Nephron (organoid): ENCODE measurements around the gene PEX11G.

Source experiments
- H3K27ac Mint-ChIP-seq, 3 experiments: 2 replicates each; pipeline ENCODE4 v1.8.0; 2020; ENCODE audit warnings: mixed read lengths in 3 of 3, mild to moderate bottlenecking in 2 of 3, moderate library complexity in 1 of 3
- H3K27me3 Mint-ChIP-seq: 2 replicates; pipeline ENCODE4 v1.8.0; 2021; ENCODE audit warnings: low read depth, mild to moderate bottlenecking, moderate library complexity, mixed read lengths
- H3K36me3 Mint-ChIP-seq: 2 replicates; pipeline ENCODE4 v1.8.0; 2020; ENCODE audit warnings: low read depth, mixed read lengths
- H3K4me1 Mint-ChIP-seq: 2 replicates; pipeline ENCODE4 v1.8.0; 2020; ENCODE audit warnings: mixed read lengths
- H3K4me3 Mint-ChIP-seq, 3 experiments: 2 replicates each; pipeline ENCODE4 v1.8.0; 2020; ENCODE audit warnings: mild to moderate bottlenecking in 3 of 3, mixed read lengths in 3 of 3, moderate library complexity in 2 of 3
- H3K9me3 Mint-ChIP-seq: 2 replicates; pipeline ENCODE4 v1.8.0; 2020; ENCODE audit warnings: mixed read lengths
- TF ChIP-seq, protein P1 (sequence below), 3 experiments: fragments of 200-600 bp; sonication (generic); IDR thresholded peaks; one replicate each; pipeline ENCODE4 v1.5.0; 2021; ENCODE audit warnings: antibody characterized with exemption in 3 of 3; ENCODE audit not compliant: unreplicated experiment in 3 of 3

Gene PEX11G

GRCh38 chr19:7470540-7471305, 18.1 kb downstream of the PEX11G start:
- H3K36me3 Mint-ChIP-seq, result peaks cover 13% of the 10 kb centered on the region
- H3K27ac Mint-ChIP-seq, result no peak overlapping the region
- H3K9me3 Mint-ChIP-seq, result no peaks in the 10 kb centered on the region
- TF ChIP-seq, protein P1, sequence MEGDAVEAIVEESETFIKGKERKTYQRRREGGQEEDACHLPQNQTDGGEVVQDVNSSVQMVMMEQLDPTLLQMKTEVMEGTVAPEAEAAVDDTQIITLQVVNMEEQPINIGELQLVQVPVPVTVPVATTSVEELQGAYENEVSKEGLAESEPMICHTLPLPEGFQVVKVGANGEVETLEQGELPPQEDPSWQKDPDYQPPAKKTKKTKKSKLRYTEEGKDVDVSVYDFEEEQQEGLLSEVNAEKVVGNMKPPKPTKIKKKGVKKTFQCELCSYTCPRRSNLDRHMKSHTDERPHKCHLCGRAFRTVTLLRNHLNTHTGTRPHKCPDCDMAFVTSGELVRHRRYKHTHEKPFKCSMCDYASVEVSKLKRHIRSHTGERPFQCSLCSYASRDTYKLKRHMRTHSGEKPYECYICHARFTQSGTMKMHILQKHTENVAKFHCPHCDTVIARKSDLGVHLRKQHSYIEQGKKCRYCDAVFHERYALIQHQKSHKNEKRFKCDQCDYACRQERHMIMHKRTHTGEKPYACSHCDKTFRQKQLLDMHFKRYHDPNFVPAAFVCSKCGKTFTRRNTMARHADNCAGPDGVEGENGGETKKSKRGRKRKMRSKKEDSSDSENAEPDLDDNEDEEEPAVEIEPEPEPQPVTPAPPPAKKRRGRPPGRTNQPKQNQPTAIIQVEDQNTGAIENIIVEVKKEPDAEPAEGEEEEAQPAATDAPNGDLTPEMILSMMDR (IDR thresholded peaks at IDR 0.05; ENCODE audit: unreplicated experiment in 3 of 3), result no peak
- H3K4me3 Mint-ChIP-seq, result no peak overlapping the region
- H3K4me1 Mint-ChIP-seq, result no peaks in the 10 kb centered on the region
- no peaks in the 10 kb centered on the region for H3K27me3 Mint-ChIP-seq

DNA sequence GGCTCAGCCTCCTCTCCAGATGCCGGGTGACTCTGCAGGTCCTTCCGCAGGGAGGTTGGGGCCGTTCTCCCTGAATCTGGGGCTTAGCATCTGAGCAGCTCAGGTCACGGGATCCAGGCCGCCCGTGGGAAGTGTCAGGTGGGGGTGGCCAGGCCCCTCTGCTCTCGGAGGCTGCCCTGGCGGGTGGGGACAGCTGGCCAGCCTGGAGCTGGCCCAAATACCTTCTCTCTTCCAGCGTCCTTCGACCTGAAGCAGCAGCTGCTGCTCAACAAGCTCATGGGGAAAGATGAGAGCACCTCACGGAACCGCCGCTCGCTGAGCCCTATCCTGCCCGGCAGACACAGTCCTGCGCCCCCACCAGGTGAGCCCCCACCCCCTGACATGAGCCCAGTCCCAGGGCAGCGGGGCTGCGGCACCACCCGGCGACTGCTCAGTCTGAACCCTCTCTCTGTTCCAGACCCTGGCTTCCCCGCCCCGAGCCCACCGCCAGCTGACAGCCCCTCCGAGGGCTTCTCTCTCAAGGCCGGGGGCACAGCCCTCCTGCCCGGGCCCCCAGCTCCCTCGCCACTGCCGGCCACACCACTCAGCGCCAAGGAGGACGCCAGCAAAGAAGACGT, 19.1 kb downstream of the PEX11G start:
- TF ChIP-seq, protein P1 (IDR thresholded peaks at IDR 0.05; ENCODE audit: unreplicated experiment in 3 of 3), result no peak
- Mint-ChIP-seq H3K27ac (no peak overlapping the region), H3K9me3 (no peaks in the 10 kb centered on the region), H3K27me3 (no peaks in the 10 kb centered on the region), H3K4me3 (no peak overlapping the region), H3K36me3 (peaks cover 13% of the 10 kb centered on the region), H3K4me1 (no peaks in the 10 kb centered on the region)

GRCh38 chr19:7468840-7469239, 20.0 kb downstream of the PEX11G start:
- TF ChIP-seq, protein P1 (IDR thresholded peaks at IDR 0.05; ENCODE audit: unreplicated experiment in 3 of 3), result no peak
- H3K4me3 Mint-ChIP-seq, result no peak overlapping the region
- no peaks in the 10 kb centered on the region for H3K9me3 Mint-ChIP-seq
- H3K27ac Mint-ChIP-seq, result no peak overlapping the region
- H3K4me1 Mint-ChIP-seq, result no peaks in the 10 kb centered on the region
- no peaks in the 10 kb centered on the region for H3K27me3 Mint-ChIP-seq
- peaks cover 16% of the 10 kb centered on the region for H3K36me3 Mint-ChIP-seq

DNA sequence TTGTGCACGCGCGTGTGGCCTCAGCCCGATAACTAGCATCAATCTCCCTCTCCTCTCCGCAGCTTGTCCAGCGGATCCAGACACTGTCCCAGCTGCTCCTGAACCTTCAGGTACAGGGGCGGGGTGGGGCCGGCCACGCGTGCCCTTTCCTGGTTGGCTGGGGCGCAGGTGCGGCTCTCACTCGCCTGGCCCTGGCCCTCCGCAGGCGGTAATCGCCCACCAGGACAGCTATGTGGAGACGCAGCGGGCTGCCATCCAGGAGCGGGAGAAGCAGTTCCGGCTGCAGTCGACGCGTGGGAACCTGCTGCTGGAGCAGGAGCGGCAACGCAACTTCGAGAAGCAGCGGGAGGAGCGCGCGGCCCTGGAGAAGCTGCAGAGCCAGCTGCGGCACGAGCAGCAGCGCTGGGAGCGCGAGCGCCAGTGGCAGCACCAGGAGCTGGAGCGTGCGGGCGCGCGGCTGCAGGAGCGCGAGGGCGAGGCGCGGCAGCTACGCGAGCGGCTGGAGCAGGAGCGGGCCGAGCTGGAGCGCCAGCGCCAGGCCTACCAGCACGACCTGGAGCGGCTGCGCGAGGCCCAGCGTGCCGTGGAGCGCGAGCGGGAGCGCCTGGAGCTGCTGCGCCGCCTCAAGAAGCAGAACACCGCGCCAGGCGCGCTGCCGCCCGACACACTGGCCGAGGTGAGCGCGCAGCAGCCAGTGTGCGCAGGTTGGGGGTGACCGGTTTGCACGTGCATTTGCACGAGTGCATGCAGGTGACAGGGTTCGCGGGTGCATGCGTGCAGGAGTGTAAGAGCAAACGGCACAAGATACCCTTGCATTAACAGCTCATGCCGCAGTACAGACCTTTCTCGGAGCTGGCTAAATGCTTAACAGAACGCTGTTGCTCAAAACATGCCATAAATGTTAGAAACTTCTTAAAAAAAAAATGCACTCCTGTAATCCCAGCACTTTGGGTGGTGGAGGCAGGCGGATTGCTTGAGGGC, 21.5 kb downstream of the PEX11G start:
- Mint-ChIP-seq H3K9me3 (no peaks in the 10 kb centered on the region), H3K27me3 (no peaks in the 10 kb centered on the region), H3K4me1 (no peaks in the 10 kb centered on the region), H3K4me3 (no peak overlapping the region), H3K36me3 (peaks cover 17% of the 10 kb centered on the region), H3K27ac (no peak overlapping the region)
- TF ChIP-seq, protein P1 (IDR thresholded peaks at IDR 0.05; ENCODE audit: unreplicated experiment in 3 of 3), result no peak

- TF ChIP-seq, protein P1 (IDR thresholded peaks at IDR 0.05; ENCODE audit: unreplicated experiment in 3 of 3), result no peak
- Mint-ChIP-seq H3K36me3 (peaks cover 30% of the 10 kb centered on the region), H3K4me3 (no peak overlapping the region), H3K27me3 (no peaks in the 10 kb centered on the region), H3K4me1 (no peaks in the 10 kb centered on the region), H3K9me3 (no peaks in the 10 kb centered on the region), H3K27ac (no peak overlapping the region)
Measured at GRCh38 chr19:7463575-7463974, 25.3 kb downstream of the PEX11G start.
